Sigmoid colon (tissue), 7 donors: ENCODE results near the gene HSD17B8. TPM values are rescaled to one million over a fixed set of nuclear protein-coding genes. Genes with fewer than 3 reads are reported as not detected.
"Not testable (repeated sequence)": the region's sequence is repeated elsewhere in the genome, so short reads cannot be mapped to it uniquely, and the experiment has no call there.

Source experiments
- DNase-seq: peaks from one replicate; pipeline ENCODE4 v3.0.0-alpha.2; 2019
- H3K27ac ChIP-seq, 4 donors: fragments of 200-600 bp; sonication (generic); one replicate each; pipeline ENCODE4 v1.5.1; 2016 to 2019; ENCODE audit warnings: mild to moderate bottlenecking in 1 of 4
- H3K27me3 ChIP-seq, 3 donors: fragments of 200-600 bp; sonication (generic); one replicate each; pipeline ENCODE4 v1.5.1; 2019; ENCODE audit warnings: mild to moderate bottlenecking in 1 of 3
- H3K36me3 ChIP-seq, 4 donors: fragments of 200-600 bp; sonication (generic); one replicate each; pipeline ENCODE4 v1.5.1; 2016 to 2019
- H3K4me1 ChIP-seq, 4 donors: fragments of 200-600 bp; sonication (generic); one replicate each; pipeline ENCODE4 v1.5.1; 2017 to 2019
- H3K4me3 ChIP-seq, 4 donors: fragments of 200-600 bp; sonication (generic); one replicate each; pipeline ENCODE4 v1.5.1; 2017 to 2019; ENCODE audit warnings: mild to moderate bottlenecking in 2 of 4, moderate library complexity in 1 of 4
- H3K9me3 ChIP-seq, 4 donors: fragments of 200-600 bp in 3 of 4; sonication (generic) in 3 of 4; one replicate each; pipeline versions ENCODE4 v1.5.1 to v1.6.1; 2013 to 2019
- CTCF ChIP-seq, 4 experiments: fragments of 450-650 bp in 3 of 4; fragments of 200-600 bp in 1 of 4; IDR thresholded peaks; one replicate each; pipeline ENCODE4 v1.5.1; 2016 to 2019; ENCODE audit warnings: antibody characterized with exemption in 4 of 4, mild to moderate bottlenecking in 3 of 4, moderate library complexity in 2 of 4
- EP300 ChIP-seq, 4 donors: sonication (generic); formaldehyde crosslinking; IDR thresholded peaks; one replicate each; pipeline ENCODE4 v1.6.1; 2017; ENCODE audit warnings: antibody characterized with exemption in 4 of 4
- POLR2A ChIP-seq, 2 donors: fragments of 450-650 bp; IDR thresholded peaks; one replicate each; pipeline ENCODE4 v1.6.1; 2016; ENCODE audit warnings: antibody characterized with exemption in 2 of 2, mild to moderate bottlenecking in 2 of 2, moderate library complexity in 2 of 2
- POLR2AphosphoS5 ChIP-seq, 4 donors: sonication (generic); formaldehyde crosslinking; IDR thresholded peaks; one replicate each; pipeline ENCODE4 v1.6.1; 2017; ENCODE audit warnings: antibody characterized with exemption in 4 of 4
- WGBS, 2 donors: extraction: QIAGEN DNeasy Blood & Tissue Kit; methylation state at CpG; one replicate each; pipeline ENCODE4 v1.1.7; 2013; 5-methylcytosine and 5-hydroxymethylcytosine counted together
- intact Hi-C: fragments of 100-400 bp; cut with DNase I; formaldehyde crosslinking; loops from one replicate; pipeline ENCODE4 v1.15.1; 2023
- polyA plus RNA-seq, 3 donors: library from polyadenylated mRNA; stranded (reverse); fragments of 200-250 nt; gene quantifications; one replicate each; pipeline ENCODE4 v1.2.3, GENCODE V29; 2013
- total RNA-seq, 4 donors: library from RNA; depleted of rRNA; stranded (reverse); fragments of >200 nt; gene quantifications; one replicate each; pipeline ENCODE4 v1.1.0, GENCODE V29; 2016
- donor health status: healthy with polysubstance abuse.
- donor health status: Bipolar disorder and iron deficiency.
- donor health status: healthy.

The HSD17B8 gene
- total and polyA plus RNA-seq, 7 donors: 17.3 to 27.3 (median 19.0) TPM; not detected in 1

DNA sequence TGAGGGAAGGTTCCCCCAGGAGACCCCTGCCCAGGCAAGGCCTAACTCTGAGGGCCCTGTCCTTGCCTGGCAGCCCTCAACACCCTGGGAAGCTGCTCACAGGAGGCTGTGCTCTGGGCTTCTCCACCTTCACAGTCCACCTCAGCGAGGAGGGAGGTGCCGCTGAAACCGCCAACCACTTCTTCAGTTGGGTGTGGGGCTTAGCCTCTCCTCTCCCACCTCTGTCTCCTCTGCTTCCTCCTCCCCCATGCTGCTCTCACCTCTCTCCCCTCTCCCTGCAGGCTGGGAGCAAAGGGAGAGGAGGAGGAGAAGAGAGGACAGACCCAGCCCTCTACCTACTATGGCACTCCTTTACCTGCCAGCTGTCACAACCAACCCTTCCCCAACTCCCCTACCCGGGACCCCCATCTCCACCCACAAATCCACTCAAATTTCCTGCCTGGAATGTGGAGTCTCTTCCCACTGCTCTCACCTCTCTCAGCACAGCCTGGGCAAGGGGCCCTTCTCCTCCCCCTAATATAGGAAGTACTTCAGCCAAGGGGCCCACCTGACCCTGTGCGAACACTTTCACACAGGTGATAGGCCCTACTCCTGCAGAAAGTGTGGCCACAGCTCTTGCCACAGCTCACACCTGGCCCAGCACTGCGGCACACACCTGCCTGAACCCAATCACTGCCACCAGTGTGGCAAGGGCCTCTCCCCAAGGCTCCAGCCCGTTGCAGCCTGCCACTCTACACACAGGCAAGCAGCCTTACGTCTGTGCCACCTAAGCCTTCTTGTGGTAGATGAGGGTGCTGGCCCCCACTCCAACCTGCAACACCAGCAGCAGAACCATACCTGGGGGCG lies 11.0 kb downstream of the HSD17B8 start:
- TF ChIP-seq CTCF (IDR thresholded peaks at IDR 0.05): no peak
- TF ChIP-seq POLR2A (IDR thresholded peaks at IDR 0.05): no peak
- no peak for TF ChIP-seq EP300 (IDR thresholded peaks at IDR 0.05)
- no peak for TF ChIP-seq POLR2AphosphoS5 (IDR thresholded peaks at IDR 0.05)
- H3K27me3 ChIP-seq: no peaks in the 10 kb centered on the region
- WGBS, 2 donors: 75 to 83% methylated on average over 9 of the region's 9 CpGs
- H3K4me3 ChIP-seq: no peak overlapping the region
- H3K36me3 ChIP-seq: peaks cover 0 to 12% (median 1%) of the 10 kb centered on the region in 4 donors
- no peak overlapping the region for H3K27ac ChIP-seq
- H3K4me1 ChIP-seq: peaks cover 0 to 20% (median 16%) of the 10 kb centered on the region in 4 donors
- intact Hi-C loops: no loop called here
- peak; percentile 51 for DNase-seq
- H3K9me3 ChIP-seq: no peaks in the 10 kb centered on the region

DNA sequence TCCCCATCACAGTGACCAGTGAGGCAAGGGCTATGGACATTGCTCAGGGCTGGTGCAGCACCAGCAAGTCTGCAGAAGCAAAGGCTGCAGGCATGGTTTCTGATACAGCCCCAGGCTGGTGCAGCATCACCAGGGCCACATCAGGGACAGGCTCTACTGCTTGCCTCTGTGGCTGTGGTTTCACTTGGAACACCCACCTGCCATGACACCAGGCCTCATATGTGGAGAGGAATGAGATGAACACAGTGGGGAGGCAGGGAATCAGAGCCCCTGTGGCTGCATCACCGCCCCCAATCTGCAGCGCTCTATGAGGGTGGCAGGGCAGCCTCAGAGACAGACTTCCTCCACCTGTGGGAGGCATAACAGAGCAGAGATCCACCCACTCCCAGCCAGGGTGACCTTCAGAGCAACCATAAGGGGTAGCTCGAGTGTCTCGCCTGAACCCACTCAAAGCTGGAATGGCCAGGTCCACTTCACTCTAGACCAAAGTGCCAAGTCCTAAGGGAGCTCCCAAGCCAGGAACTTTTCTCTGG lies 11.7 kb downstream of the HSD17B8 start:
- TF ChIP-seq POLR2A (IDR thresholded peaks at IDR 0.05) (no peak), EP300 (IDR thresholded peaks at IDR 0.05) (no peak), CTCF (IDR thresholded peaks at IDR 0.05) (no peak), POLR2AphosphoS5 (IDR thresholded peaks at IDR 0.05) (no peak)
- H3K27ac ChIP-seq: no peak overlapping the region
- DNase-seq: peak; percentile 36
- WGBS, 2 donors: 86 to 90% methylated on average over 4 of the region's 4 CpGs
- peaks cover 0 to 5% (median 0%) of the 10 kb centered on the region in 4 donors for H3K36me3 ChIP-seq
- H3K27me3 ChIP-seq: no peaks in the 10 kb centered on the region
- H3K9me3 ChIP-seq: no peaks in the 10 kb centered on the region
- peaks cover 0 to 20% (median 16%) of the 10 kb centered on the region in 4 donors for H3K4me1 ChIP-seq
- intact Hi-C loops: no loop called here
- no peak overlapping the region for H3K4me3 ChIP-seq

DNA sequence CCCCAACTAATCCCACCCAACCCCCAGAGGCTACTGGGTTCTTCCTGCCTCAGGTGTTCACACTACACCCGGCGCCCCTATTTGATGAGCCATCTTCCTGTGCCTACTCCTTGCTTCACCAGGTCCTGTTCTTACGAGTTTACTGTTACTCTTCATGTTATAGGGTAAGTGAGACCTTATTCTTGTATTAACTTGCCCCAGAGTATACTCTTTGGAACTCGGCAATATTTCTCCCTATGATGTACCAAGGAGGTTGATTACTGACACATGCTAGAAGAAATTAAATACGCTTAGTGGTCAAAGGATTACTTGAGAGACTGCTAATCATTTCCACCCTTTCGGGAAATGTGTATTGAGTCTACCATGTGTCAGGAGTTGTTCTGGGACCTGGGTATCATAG lies 12.8 kb downstream of the HSD17B8 start:
- no peaks in the 10 kb centered on the region for H3K27me3 ChIP-seq

GRCh38 chr6:33217681-33218080 lies 13.2 kb downstream of the HSD17B8 start:
- no peaks in the 10 kb centered on the region for H3K36me3 ChIP-seq
- intact Hi-C loops: no loop called here
- TF ChIP-seq EP300 (IDR thresholded peaks at IDR 0.05) (no peak), CTCF (IDR thresholded peaks at IDR 0.05) (no peak), POLR2AphosphoS5 (IDR thresholded peaks at IDR 0.05) (no peak), POLR2A (IDR thresholded peaks at IDR 0.05) (no peak)
- no peaks in the 10 kb centered on the region for H3K27me3 ChIP-seq
- H3K4me3 ChIP-seq: no peak overlapping the region
- H3K27ac ChIP-seq: no peak overlapping the region
- WGBS, 2 donors: 65 to 76% methylated on average over 3 of the region's 3 CpGs
- peak; percentile 38 for DNase-seq
- peaks cover 0 to 14% (median 13%) of the 10 kb centered on the region in 4 donors for H3K4me1 ChIP-seq
- H3K9me3 ChIP-seq: no peaks in the 10 kb centered on the region

More for the DNA sequence above, 12.8 kb downstream of the HSD17B8 start:
- Histone ChIP-seq H3K36me3 (no peaks in the 10 kb centered on the region), H3K4me1 (peaks cover 0 to 18% (median 16%) of the 10 kb centered on the region in 4 donors), H3K4me3 (no peak overlapping the region), H3K9me3 (no peaks in the 10 kb centered on the region), H3K27ac (no peak overlapping the region)
- TF ChIP-seq POLR2AphosphoS5 (IDR thresholded peaks at IDR 0.05) (no peak), CTCF (IDR thresholded peaks at IDR 0.05) (no peak), EP300 (IDR thresholded peaks at IDR 0.05) (no peak), POLR2A (IDR thresholded peaks at IDR 0.05) (no peak)
- intact Hi-C loops: no loop called here
- DNase-seq: peak; percentile 17
- WGBS, 2 donors: 84 to 88% methylated on average over 6 of the region's 6 CpGs

- DNase-seq, H3K9me3 ChIP-seq, H3K36me3 ChIP-seq, H3K4me1 ChIP-seq, H3K27ac ChIP-seq, intact Hi-C loops, H3K4me3 ChIP-seq: not testable (repeated sequence)
- whole genome bisulfite sequencing, 2 donors: 50 to 56% methylated on average over 14 of the region's 14 CpGs
- peaks cover 0 to 16% (median 0%) of the 10 kb centered on the region in 3 donors for H3K27me3 ChIP-seq
Measured at GRCh38 chr6:33226503-33227120, 22.2 kb downstream of the HSD17B8 start.
